PFSK-1 (cell line): ENCODE results near the gene PARG. TPM values are rescaled to one million over a fixed set of nuclear protein-coding genes. Genes with fewer than 3 reads are reported as not detected.
"Not testable (repeated sequence)": the region's sequence is repeated elsewhere in the genome, so short reads cannot be mapped to it uniquely, and the experiment has no call there.

Experiments
- FOXP2 ChIP-seq: optimal IDR thresholded peaks from 2 replicates; pipeline ENCODE3; 2011; ENCODE audit warnings: borderline replicate concordance, control low read depth, inconsistent platforms; ENCODE audit not compliant: insufficient read depth; ENCODE audit errors: extremely low read length, extremely low read depth
- POLR2AphosphoS5 ChIP-seq: IDR thresholded peaks from 2 replicates; pipeline ENCODE4 v1.6.1; 2012; ENCODE audit warnings: low read depth, mild to moderate bottlenecking, control low read depth, low read length, moderate library complexity
- REST ChIP-seq, 2 experiments: IDR thresholded peaks; 2 replicates each; pipeline versions ENCODE4 v1.6.1 to v1.8.0; 2011 to 2012; ENCODE audit warnings: low read depth in 2 of 2, low read length in 2 of 2, control low read depth in 1 of 2, inconsistent platforms in 1 of 2, mild to moderate bottlenecking in 1 of 2, moderate library complexity in 1 of 2; ENCODE audit not compliant: insufficient read depth in 1 of 2
- SIN3A ChIP-seq: IDR thresholded peaks from 2 replicates; pipeline ENCODE4 v1.6.1; 2012; ENCODE audit warnings: mild to moderate bottlenecking, low read length, moderate library complexity, borderline replicate concordance; ENCODE audit not compliant: insufficient read depth
- TAF1 ChIP-seq: IDR thresholded peaks from 2 replicates; pipeline ENCODE4 v1.6.1; 2012; ENCODE audit warnings: low read length, control low read depth, borderline replicate concordance; ENCODE audit not compliant: insufficient read depth
- polyA plus RNA-seq: library from polyadenylated mRNA; unstranded; fragments of >200 nt; gene quantifications from one replicate; pipeline ENCODE4 v1.2.1, GENCODE V29; 2012; ENCODE audit warnings: low read depth, missing spikeins; ENCODE audit not compliant: insufficient read length

PARG gene
- 23.3 TPM for polyA plus RNA-seq

- TF ChIP-seq POLR2AphosphoS5 = peak; percentile 69; the same call in 1 of the 2 replicates
- TF ChIP-seq TAF1 = peak; percentile 73; the same call in 1 of the 2 replicates
Measured at GRCh38 chr10:49941447-49942338, at the start of gene PARG, which contains the start of gene TIMM23B. Gene PARG, minus strand, starts transcription at chr10:49942027. Its CDS starts 302 bp downstream, at chr10:49941725. Gene TIMM23B, plus strand, starts transcription at chr10:49942053. Its CDS starts 142 bp downstream, at chr10:49942195.

- not testable (repeated sequence) for TF ChIP-seq REST (IDR thresholded peaks at IDR 0.05; ENCODE audit: insufficient read depth in 1 of 2, low read depth in 2 of 2, low read length in 2 of 2); TAF1; FOXP2
Measured at GRCh38 chr10:49988376-49988775, 46.5 kb upstream of the PARG start, which contains the start of gene AGAP6. Gene AGAP6, plus strand, starts transcription at chr10:49988406. Its CDS starts 310 bp downstream, at chr10:49988716.

- TF ChIP-seq SIN3A (no peak), REST (IDR thresholded peaks at IDR 0.05; ENCODE audit: insufficient read depth in 1 of 2, low read depth in 2 of 2, low read length in 2 of 2) (no peak), TAF1 (no peak), POLR2AphosphoS5 (no peak), FOXP2 (no peak)
Measured at GRCh38 chr10:49844775-49845595, 96.8 kb downstream of the PARG start.

GRCh38 chr10:49841615-49842332 is 100.1 kb downstream of the PARG start:
- TF ChIP-seq REST (IDR thresholded peaks at IDR 0.05; ENCODE audit: insufficient read depth in 1 of 2, low read depth in 2 of 2, low read length in 2 of 2) (no peak), POLR2AphosphoS5 (no peak), FOXP2 (no peak), SIN3A (no peak), TAF1 (no peak)

GRCh38 chr10:49837685-49838084 is 104.1 kb downstream of the PARG start:
- TF ChIP-seq REST (IDR thresholded peaks at IDR 0.05; ENCODE audit: insufficient read depth in 1 of 2, low read depth in 2 of 2, low read length in 2 of 2) (no peak), POLR2AphosphoS5 (no peak), TAF1 (no peak), SIN3A (no peak), FOXP2 (no peak)
